Stimulated activated CD8-positive, alpha-beta memory T cell treated with anti-CD3 and anti-CD28 coated beads, Interleukin-7, amount 100 ng/mL, for 24 hours (primary cell): ENCODE data around the gene THRB.
"Not testable (repeated sequence)": the region's sequence is repeated elsewhere in the genome, so short reads cannot be mapped to it uniquely, and the experiment has no call there.

Source experiments
- DNase-seq: peaks from one replicate; pipeline ENCODE4 v3.0.0-alpha.2; 2020; ENCODE audit warnings: low read depth

Gene THRB

GRCh38 chr3:24096695-24097290, 397.9 kb downstream of the THRB start:
- no peak for DNase-seq

- DNase-seq: no peak
Observed at GRCh38 chr3:24096271-24096670, 398.4 kb downstream of the THRB start.

GRCh38 chr3:24094818-24095217, 399.8 kb downstream of the THRB start:
- DNase-seq: not testable (repeated sequence)

GRCh38 chr3:24088782-24089181, 405.9 kb downstream of the THRB start:
- no peak for DNase-seq

GRCh38 chr3:24087469-24087868, 407.2 kb downstream of the THRB start:
- DNase-seq: no peak

- no peak for DNase-seq
Observed at GRCh38 chr3:24086617-24087404, 407.8 kb downstream of the THRB start.

- DNase-seq: no peak
Observed at GRCh38 chr3:24086206-24086605, 408.4 kb downstream of the THRB start.

GRCh38 chr3:24072193-24072592, 422.5 kb downstream of the THRB start:
- no peak for DNase-seq

GRCh38 chr3:24069045-24069444, 425.6 kb downstream of the THRB start:
- no peak for DNase-seq

- DNase-seq: no peak
Observed at GRCh38 chr3:24067483-24067882, 427.2 kb downstream of the THRB start.
